Lower leg skin (tissue), 4 donors: ENCODE results near the gene SLK. TPM values are rescaled to one million over a fixed set of nuclear protein-coding genes. Genes with fewer than 3 reads are reported as not detected.

Source experiments
- DNase-seq, 2 donors: peaks; one replicate each; pipeline ENCODE4 v3.0.0-alpha.2; 2019; ENCODE audit warnings: low spot score in 2 of 2
- H3K4me3 ChIP-seq: fragments of 200-600 bp; sonication (generic); 2 replicates; pipeline ENCODE4 v1.5.1; 2017; ENCODE audit warnings: mild to moderate bottlenecking, low read depth; ENCODE audit not compliant: poor library complexity, severe bottlenecking
- CTCF ChIP-seq, 3 donors: fragments of 450-650 bp; IDR thresholded peaks; one replicate each; pipeline ENCODE4 v1.5.1; 2016; ENCODE audit warnings: antibody characterized with exemption in 3 of 3, mild to moderate bottlenecking in 3 of 3, moderate library complexity in 2 of 3
- POLR2A ChIP-seq, 2 donors: fragments of 450-650 bp; IDR thresholded peaks; one replicate each; pipeline ENCODE4 v1.6.1; 2016 to 2017; ENCODE audit warnings: antibody characterized with exemption in 2 of 2, mild to moderate bottlenecking in 1 of 2, moderate library complexity in 1 of 2
- WGBS, 2 donors: methylation state at CpG; one replicate each; pipeline ENCODE4 v1.1.5; 2018; 5-methylcytosine and 5-hydroxymethylcytosine counted together
- intact Hi-C: fragments of 100-400 bp; cut with DNase I; formaldehyde crosslinking; loops from one replicate; pipeline ENCODE4 v1.15.0; 2023; ENCODE audit warnings: low total_unique reads
- total RNA-seq, 4 donors: library from RNA; depleted of rRNA; stranded (reverse); fragments of >200 nt; gene quantifications; one replicate each; pipeline ENCODE4 v1.1.0, GENCODE V29; 2016

Gene SLK
- total RNA-seq, 4 donors from 2014 or later = 49.2 to 68.6 (median 51.7) TPM

- no peak for DNase-seq
- no peak overlapping the region for H3K4me3 ChIP-seq
- TF ChIP-seq POLR2A (IDR thresholded peaks at IDR 0.05) (no peak), CTCF (IDR thresholded peaks at IDR 0.05) (no peak)
- intact Hi-C loops = no loop called here
- WGBS, 2 donors = 68 to 77% methylated on average over 3 to 4 of the region's 4 CpGs
Measured at GRCh38 chr10:104053201-104053600, 86.3 kb downstream of the SLK start.

DNA sequence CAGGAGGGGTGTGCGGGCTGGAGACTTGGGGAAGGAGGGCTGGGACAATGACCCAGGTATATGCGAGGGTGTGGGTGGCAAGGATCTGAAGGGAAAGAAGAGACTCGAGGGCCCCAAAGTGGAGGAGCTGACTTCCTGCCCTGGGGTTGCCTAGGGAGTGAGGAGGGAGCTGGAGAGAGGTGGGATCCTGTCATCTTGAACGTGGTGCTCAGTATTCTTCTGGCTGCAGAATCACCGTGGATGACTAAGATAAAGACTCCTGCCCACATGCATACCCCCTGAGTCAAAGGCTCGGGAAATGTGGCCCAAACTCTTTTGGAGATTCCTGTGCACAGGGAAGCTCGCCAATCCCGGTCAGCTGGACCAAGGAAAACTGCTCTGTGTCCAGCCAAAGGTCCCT lies 87.5 kb downstream of the SLK start:
- WGBS, 2 donors = 68% methylated on average over 8 of the region's 8 CpGs
- no peak overlapping the region for H3K4me3 ChIP-seq
- intact Hi-C loops = no loop called here
- TF ChIP-seq CTCF (IDR thresholded peaks at IDR 0.05) (no peak), POLR2A (IDR thresholded peaks at IDR 0.05) (no peak)
- DNase-seq = peak in 1 of 2 donors; percentile 72

GRCh38 chr10:104056619-104057273 lies 89.8 kb downstream of the SLK start:
- TF ChIP-seq POLR2A (IDR thresholded peaks at IDR 0.05) = no peak
- TF ChIP-seq CTCF (IDR thresholded peaks at IDR 0.05) = no peak
- DNase-seq = peak in 1 of 2 donors; percentile 80
- intact Hi-C loops = no loop called here
- WGBS, 2 donors = 78 to 80% methylated on average over 11 to 13 of the region's 14 CpGs
- no peak overlapping the region for H3K4me3 ChIP-seq

DNA sequence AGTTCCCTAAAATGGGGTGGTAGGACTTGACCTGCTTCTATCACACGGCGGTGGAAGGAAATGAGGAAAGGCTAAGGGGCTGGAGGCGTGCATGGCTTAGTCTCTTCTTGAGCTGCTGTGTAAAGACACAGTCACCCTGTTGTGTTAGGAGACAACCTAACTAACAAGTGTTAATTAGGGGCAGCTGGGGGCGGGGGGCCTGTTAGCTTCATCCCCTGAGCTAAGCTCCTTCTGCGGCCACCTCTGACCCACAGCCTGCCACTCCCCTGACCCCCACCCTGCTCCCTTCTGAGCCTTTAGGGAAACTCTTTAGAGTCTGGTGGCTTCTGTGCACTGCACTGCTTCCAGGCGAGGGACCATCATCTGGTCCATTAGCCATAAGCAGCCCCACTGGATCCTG lies 90.8 kb downstream of the SLK start:
- WGBS, 2 donors = 83 to 85% methylated on average over 6 of the region's 6 CpGs
- intact Hi-C loops = no loop called here
- no peak for TF ChIP-seq POLR2A (IDR thresholded peaks at IDR 0.05)
- TF ChIP-seq CTCF (IDR thresholded peaks at IDR 0.05) = no peak
- peak in 1 of 2 donors; percentile 69 for DNase-seq
- no peak overlapping the region for H3K4me3 ChIP-seq

- TF ChIP-seq POLR2A (IDR thresholded peaks at IDR 0.05) (no peak), CTCF (IDR thresholded peaks at IDR 0.05) (no peak)
- WGBS, 2 donors = 47 to 62% methylated on average over 4 of the region's 4 CpGs
- H3K4me3 ChIP-seq = no peak overlapping the region
- no peak for DNase-seq
- intact Hi-C loops = no loop called here
Measured at GRCh38 chr10:104059364-104059763, 92.4 kb downstream of the SLK start.

DNA sequence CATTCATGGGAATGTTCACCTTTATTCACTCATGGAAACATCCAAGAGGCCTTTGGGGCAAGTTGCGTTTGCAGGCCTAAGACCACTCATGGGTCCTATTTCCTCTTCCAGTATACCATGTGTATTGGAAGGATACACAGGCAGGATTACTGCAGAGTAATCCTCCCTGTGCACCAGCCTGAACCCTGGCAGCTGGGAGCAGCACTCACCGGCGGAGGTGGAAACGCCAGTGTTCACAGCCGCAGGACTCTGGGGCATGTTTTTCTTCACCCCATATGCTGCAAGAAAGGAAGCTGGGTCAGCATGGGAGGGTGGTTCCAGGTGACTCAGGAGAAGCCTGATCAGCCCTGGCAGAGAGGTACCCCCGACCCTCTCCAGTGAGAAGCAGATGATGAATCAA lies 94.3 kb downstream of the SLK start:
- no peak overlapping the region for H3K4me3 ChIP-seq
- WGBS, 2 donors = 81 to 85% methylated on average over 6 of the region's 6 CpGs
- intact Hi-C loops = no loop called here
- no peak for TF ChIP-seq CTCF (IDR thresholded peaks at IDR 0.05)
- TF ChIP-seq POLR2A (IDR thresholded peaks at IDR 0.05) = no peak
- no peak for DNase-seq
